Right forelimb (tissue), 1 donor: ENCODE measurements around the gene IFNA2.
A peak's percentile ranks its signal among the peaks of the same experiment; 100 is the strongest.
"Not testable (repeated sequence)": the region's sequence is repeated elsewhere in the genome, so short reads cannot be mapped to it uniquely, and the experiment has no call there.

Source experiments
- DNase-seq: peaks from one replicate; pipeline ENCODE4 v3.0.0-alpha.2; 2018

The IFNA2 gene

GRCh38 chr9:21381448-21382339 is 3.5 kb downstream of the IFNA2 start:
- DNase-seq, result no peak

- DNase-seq, result not testable (repeated sequence)
Observed at GRCh38 chr9:21371467-21371866, 13.7 kb downstream of the IFNA2 start.

GRCh38 chr9:21367957-21368356 is 17.2 kb downstream of the IFNA2 start, which contains the start of gene IFNA13:
Gene IFNA13, minus strand, starts transcription at chr9:21368057. Its CDS starts 47 bp downstream, at chr9:21368010.
- no peak for DNase-seq

- DNase-seq, result not testable (repeated sequence)
Observed at GRCh38 chr9:21367169-21367568, 18.0 kb downstream of the IFNA2 start.

GRCh38 chr9:21362287-21362686 is 22.9 kb downstream of the IFNA2 start:
- no peak for DNase-seq

- no peak for DNase-seq
Observed at GRCh38 chr9:21357479-21358460, 27.4 kb downstream of the IFNA2 start.

GRCh38 chr9:21350787-21351186 is 34.4 kb downstream of the IFNA2 start, which contains the start of gene IFNA6:
Gene IFNA6, minus strand, starts transcription at chr9:21350887. Its CDS starts 0 bp downstream, at chr9:21350887.
- DNase-seq, result no peak

GRCh38 chr9:21348430-21348970 is 36.7 kb downstream of the IFNA2 start:
- no peak for DNase-seq

GRCh38 chr9:21340735-21341134 is 44.5 kb downstream of the IFNA2 start:
- DNase-seq, result no peak

GRCh38 chr9:21336457-21336856 is 48.7 kb downstream of the IFNA2 start:
- DNase-seq, result no peak

GRCh38 chr9:21334701-21335632 is 50.2 kb downstream of the IFNA2 start, which contains the start of gene KLHL9:
Gene KLHL9, minus strand, starts transcription at chr9:21335404. Its CDS starts 545 bp downstream, at chr9:21334859.
- DNase-seq, result peak; percentile 96
